NCI-H345 (cell line): ENCODE data around the gene EDEM1.
A peak's percentile ranks its signal among the peaks of the same experiment; 100 is the strongest.
"Not testable (repeated sequence)": the region's sequence is repeated elsewhere in the genome, so short reads cannot be mapped to it uniquely, and the experiment has no call there.

Experiments used
- DNase-seq: peaks from one replicate; lab custom pipeline; 2025; lab: John Stamatoyannopoulos, UW

EDEM1 gene

DNA sequence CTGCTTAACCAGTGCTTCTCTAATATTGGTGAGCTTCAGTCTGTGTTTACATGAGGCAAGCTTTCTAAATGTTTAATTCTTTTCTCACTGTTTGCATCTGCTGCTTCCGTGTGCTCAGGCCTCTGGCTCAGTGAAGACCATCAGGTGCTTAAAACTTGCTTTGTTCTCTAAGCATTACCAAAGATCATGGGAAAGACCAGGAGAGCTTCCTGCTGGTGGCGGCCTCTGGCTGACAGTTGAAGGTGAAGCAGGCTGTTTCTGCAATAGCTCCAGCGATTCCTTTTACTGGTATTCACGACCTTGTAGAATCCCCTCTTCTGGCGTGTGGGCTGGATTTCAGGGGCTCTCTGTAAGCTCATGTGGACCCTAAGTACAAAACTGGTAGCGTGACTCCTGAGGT, 45.1 kb downstream of the EDEM1 start:
- DNase-seq = no peak

- no peak for DNase-seq
Measured at GRCh38 chr3:5233026-5233425, 45.5 kb downstream of the EDEM1 start.

DNA sequence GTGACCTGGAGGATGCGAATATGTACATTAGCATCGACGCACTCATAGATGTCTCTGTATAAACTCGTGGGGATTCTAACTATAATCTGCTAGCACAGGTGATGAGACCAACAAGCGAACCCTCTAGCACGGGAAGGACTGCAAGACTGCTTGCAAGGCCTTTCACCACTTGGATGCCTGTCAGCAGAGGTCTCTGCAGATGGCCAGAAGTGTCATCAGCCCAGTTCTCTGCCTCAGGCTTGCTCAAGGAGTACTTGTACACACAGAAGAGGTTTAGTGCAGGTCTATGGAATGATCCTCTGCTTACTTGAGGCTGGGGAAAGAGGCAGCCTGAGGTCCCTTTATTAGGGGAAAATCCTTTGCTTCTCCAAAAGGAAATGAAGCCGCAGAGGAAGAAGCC, 48.1 kb downstream of the EDEM1 start:
- no peak for DNase-seq

DNA sequence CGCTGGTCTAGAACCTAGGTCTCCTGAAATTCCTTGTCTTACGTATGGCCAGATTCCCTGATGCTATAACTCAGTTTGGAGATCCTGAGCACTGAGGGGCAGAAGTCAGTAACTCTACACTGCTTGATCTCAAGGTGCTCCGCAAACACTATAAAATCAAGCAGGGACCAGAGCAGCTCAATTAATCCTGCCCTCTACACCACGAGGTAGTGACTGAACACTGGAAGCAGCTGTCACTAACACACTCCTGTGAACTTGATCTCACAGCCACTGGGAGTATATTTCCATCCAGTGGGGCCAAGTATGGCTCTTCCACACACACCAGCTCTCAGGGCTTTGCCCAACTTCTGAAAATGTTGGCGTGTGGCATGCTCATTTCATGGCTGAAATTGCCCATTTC, 51.0 kb downstream of the EDEM1 start:
- DNase-seq = no peak

DNA sequence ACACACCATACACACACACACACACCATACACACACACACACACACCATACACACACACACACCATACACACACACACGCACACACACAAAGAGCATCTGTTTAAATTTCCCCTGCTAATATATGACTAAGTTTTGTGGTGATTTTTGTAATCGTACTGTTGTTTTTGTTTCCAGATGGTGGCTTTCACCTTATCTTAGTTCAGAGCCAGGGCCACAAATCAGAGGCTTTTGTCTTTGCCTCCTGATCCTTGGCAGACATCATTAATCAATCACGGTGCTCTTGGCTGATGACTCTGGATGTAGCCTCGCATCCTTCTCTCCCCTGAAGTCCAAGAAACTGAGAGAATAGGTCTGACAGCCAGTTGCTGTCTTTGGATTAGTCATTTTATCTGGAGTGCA, 52.1 kb downstream of the EDEM1 start:
- no peak for DNase-seq

- DNase-seq = no peak
Measured at GRCh38 chr3:5240740-5241139, 53.2 kb downstream of the EDEM1 start.

- DNase-seq = not testable (repeated sequence)
Measured at GRCh38 chr3:5242785-5243184, 55.3 kb downstream of the EDEM1 start.

DNA sequence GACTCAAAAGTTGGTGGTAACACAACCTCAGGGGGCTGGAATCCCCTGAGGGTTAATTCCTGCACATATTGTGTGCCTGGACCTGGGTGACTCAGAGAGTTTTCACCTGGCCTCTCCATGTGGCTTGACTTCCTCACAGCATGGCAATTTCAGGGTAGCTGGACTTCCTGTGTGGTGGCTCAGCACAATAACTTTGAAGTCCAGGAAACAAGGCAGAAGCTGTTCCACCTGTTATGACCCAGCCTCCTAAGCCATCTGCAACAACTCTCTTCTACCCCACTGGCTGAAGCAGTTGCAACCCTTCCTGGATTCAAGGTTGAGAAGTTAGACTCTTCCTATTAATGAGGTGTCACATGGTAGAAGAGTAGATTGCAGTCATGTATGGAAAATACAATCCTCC, 58.4 kb downstream of the EDEM1 start:
- no peak for DNase-seq

DNA sequence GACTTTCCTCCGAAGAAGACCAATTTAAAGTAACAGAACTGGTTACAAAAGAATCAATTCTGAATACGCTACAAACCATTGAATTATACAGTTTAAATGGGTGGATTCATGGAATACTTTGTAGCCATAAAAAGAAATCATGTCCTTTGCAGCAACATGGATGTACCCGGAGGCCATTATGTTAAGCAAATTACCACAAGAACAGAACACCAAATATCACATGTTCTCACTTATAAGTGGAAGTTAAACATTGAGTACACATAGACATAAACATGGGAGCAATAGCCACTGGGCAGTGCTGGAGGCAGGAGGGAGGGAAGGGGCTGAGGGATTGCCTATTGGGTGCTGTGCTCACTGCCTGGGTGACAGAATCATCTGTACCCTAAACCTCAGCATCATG, 61.3 kb downstream of the EDEM1 start:
- DNase-seq = no peak

DNA sequence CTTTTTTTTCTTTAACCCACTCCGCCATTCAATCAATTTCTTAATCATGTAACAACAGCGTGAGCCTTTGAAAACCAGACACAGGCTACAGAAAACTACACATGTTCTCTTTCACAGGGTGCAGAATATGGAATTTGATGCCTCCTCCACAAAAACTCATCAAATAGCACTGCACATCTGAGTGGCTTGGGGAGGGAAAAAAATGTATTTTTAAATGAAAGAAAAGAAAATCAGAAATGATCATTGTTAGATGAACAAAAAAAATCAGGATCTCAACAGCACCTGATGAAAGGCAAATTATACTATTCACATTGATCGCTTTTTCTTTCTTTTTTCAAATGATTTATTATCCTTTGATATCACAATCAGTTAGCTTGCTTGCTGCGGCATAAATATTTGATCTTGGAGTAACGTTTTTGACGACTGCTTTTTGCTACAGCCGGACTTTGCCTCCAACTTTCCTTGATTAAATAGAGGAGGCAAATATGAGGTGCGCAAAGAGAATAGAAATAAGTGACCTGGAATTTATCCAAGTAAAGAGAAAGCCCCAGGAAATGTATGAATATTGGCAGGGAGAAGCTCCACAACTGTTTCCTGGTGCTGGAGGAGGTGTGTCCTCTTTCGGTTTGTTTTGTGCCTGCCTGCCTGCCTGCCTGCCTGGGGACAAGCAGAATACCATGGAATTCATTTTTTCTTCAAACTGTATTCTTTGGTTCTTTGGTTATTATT, 63.1 kb downstream of the EDEM1 start:
- peak; percentile 18 for DNase-seq

DNA sequence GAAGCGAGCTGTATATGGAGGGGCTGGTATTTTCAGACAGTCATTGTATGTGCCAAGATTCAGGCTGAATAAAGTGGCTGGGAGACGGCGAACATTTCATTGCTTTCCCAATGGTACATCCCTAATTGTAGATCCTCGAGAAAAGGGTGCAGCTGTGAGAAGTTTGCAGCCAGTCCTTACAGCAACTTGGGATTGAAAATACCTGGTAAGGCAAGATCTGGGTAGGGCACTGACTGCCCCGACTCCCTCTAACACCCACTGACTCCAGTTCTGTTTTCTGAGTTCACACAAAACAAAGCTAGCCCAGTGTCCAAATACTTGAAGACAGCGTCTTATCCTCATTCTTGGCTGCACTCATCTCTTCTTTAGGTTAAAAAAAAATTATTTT, 63.7 kb downstream of the EDEM1 start:
- DNase-seq = no peak

DNA sequence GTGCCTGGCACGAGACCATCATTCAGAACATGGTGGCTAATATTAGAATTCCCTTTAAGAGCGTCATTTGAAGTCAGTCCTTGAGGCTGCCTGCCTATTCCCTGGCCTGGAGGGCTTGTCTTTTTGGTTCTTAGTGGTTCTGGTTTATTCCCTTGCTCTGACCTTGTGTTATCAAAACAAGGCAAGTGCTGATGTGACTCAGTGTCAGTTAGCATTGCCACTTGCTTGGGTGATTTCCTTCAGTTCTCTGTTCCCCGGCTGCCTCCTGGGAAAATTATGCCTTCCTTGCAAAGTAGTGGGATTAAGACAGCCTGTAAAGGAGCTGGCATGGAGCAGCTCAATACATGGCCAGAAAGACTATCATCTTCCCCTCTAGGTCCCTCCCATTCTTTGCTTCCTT, 64.6 kb downstream of the EDEM1 start:
- no peak for DNase-seq

- no peak for DNase-seq
Measured at GRCh38 chr3:5254281-5255048, 67.0 kb downstream of the EDEM1 start.

- no peak for DNase-seq
Measured at GRCh38 chr3:5255404-5256344, 68.2 kb downstream of the EDEM1 start.

GRCh38 chr3:5258526-5258925, 71.0 kb downstream of the EDEM1 start:
- DNase-seq = no peak

DNA sequence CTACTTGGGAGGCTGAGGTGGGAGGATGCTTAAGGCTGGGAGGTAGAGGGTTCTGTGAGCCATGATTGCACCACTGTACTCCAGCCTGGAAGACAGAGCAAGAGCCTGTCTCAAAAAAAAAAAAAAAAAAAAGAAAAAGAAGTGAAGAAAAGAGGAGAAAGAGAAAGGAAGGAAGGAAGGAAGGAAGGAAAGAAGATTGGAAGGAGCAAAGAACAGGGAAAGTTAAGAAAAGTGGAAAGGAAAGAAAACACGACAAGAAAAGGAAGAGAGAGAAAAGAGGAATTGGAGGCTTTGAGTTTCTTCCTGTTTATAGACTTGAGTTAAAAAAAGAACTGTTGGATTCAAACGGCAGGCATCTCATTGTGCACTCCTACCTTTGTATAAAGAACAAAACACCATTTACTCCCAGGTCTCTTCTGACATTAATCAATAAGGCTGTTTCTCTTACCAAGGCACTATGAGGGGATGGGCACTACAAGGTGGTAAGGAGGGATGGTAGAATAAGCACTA, 73.5 kb downstream of the EDEM1 start:
- no peak for DNase-seq

DNA sequence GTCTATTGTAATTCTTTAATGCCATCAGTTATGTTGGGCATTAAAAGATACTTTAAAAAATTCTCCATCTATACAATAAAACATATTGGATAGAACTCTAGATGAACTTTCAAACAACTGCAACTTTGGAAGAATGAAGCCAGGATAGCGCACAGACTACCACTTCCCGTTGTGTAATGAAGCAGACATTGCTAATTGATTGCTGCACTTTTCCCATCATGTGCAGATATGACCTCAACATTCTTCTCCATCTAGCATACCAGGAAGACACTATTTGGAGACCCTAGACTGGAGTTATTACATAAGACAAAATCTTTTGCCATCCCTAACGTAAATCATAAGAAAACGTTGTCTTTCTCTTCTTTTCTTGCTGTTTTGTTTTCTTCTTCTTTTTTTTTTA, 75.0 kb downstream of the EDEM1 start:
- no peak for DNase-seq

DNA sequence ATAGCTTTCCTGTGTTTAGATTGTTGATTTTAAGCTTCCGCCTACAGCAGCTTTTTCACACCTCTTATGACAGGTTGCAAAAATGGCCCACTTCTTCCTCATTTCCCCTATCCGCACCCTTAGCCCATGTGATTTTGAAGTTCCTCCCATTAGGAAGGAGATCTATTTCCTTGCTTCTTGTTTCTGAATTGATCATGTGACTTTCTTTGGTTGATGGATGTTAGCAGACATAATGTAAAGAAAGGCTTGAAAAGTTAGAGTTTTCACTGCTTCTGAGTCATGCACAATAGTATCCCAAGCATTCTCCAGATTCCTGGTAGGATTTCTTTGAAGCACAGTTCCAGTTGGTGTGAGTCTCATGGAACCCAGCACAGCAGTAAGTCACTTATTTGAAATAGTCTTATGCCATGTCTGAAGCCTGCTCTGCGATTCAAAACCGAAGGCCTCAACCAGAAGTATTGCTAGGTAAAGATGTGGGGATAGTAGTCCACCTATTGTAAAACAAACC, 76.6 kb downstream of the EDEM1 start:
- no peak for DNase-seq

GRCh38 chr3:5264896-5265770, 77.6 kb downstream of the EDEM1 start:
- no peak for DNase-seq

DNA sequence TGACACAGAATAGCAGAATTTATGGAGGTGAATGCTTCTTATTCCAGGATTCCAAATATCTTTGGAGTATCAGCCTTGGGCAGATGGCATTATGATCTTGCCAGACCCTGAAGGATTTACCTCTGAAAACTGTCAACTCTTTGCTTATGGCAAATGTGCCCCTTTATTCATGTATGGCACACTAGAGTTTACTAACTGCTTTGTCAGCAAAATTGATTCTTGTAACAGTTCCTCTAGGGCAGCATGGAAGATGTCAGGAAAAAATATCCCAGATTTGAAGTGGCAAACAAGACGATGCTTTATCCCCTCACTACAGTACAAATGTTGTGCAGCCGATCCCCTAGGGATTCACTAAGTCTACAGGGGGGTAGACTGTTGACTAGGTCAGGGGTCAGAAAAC, 79.7 kb downstream of the EDEM1 start:
- DNase-seq = no peak

DNA sequence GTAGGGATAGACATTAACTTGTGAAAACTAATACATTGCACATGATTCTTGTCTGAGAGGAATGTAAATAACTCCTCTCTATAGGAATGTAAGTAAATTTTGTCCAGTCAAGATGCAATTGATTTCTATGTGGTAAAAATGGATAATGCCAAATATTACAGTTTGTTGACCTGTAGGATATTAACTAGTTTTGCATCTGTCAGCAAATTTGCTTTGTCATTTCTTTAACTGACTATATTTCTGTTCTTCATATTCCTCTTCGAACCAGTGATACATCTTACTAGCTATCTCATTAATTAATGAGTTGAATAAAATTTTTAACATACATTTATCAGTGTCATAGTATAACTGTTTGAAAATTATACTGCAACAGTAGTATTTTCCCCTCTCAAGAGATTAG, 80.4 kb downstream of the EDEM1 start:
- no peak for DNase-seq
